Activated CD8-positive, alpha-beta memory T cell treated with anti-CD3 and anti-CD28 coated beads, Interleukin-2, amount 50 U/mL, for 1 hour (primary cell): ENCODE measurements around the gene ZNF511.
"Not testable (repeated sequence)": the region's sequence is repeated elsewhere in the genome, so short reads cannot be mapped to it uniquely, and the experiment has no call there.

ENCODE experiments used
- DNase-seq: peaks from one replicate; pipeline ENCODE4 v3.0.0-alpha.2; 2020; ENCODE audit errors: extremely low read depth

ZNF511 gene, protein sequence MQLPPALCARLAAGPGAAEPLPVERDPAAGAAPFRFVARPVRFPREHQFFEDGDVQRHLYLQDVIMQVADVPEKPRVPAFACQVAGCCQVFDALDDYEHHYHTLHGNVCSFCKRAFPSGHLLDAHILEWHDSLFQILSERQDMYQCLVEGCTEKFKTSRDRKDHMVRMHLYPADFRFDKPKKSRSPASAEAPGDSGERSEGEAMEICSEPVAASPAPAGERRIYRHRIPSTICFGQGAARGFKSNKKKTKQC

DNA sequence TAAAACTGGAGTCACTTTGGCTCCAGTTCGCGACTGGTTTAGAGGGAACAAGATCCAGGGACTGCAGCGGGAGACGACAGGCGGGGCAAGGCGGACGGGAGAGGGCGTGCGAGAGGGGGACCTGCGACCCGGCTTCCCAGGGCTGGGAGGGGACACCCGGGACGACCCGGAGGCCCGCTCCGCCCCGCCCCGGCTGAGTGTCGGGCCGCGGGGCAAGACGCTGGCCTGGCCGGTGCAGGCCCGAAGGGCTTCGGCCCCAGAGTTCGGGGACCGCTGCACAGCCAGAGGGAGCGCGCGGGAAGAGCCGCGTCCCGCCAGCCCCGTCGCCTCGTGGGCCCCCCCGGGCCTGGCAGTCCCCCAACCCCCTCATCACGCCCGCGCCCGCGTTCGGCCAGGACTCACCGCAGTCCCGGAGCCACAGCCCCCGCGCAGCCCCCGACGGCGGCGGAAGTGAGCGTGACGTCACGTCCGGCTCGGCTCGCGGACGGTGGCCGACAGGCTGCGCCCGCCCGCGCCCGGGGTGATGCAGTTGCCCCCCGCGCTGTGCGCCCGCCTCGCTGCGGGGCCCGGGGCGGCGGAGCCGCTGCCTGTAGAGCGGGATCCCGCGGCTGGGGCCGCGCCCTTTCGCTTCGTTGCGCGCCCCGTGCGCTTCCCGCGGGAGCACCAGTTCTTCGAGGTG lies at the start of gene ZNF511, which contains the start of gene TUBGCP2:
TSS of gene ZNF511 (plus strand) at position 494 of the 679 bp plus-strand sequence. CDS start at position 524, 30 bp downstream.
TSS of gene TUBGCP2 (minus strand) at position 452 of the 679 bp plus-strand sequence. CDS start 5,931 bp downstream, outside the sequence.
- DNase-seq: peak; percentile 65

DNA sequence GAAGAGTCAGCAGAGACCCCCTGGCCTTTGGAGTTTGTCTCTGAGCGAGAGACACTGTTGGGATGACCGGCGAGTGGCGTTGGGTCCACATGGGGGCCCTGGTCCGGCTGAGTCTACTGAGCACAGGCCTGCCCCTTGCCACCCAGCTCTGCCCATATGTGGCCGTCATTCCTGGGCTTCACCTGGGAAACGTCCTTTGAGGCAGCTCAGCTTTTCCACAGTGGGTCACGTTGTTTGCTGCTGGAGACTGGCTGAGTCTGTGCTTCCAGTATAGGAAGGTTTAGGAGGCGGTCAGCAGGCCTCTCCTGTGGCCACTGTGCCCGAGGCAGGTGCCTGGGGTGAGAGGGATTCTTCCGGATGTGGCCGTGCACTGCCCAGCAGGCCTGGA lies 49.1 kb upstream of the ZNF511 start:
- DNase-seq: no peak

DNA sequence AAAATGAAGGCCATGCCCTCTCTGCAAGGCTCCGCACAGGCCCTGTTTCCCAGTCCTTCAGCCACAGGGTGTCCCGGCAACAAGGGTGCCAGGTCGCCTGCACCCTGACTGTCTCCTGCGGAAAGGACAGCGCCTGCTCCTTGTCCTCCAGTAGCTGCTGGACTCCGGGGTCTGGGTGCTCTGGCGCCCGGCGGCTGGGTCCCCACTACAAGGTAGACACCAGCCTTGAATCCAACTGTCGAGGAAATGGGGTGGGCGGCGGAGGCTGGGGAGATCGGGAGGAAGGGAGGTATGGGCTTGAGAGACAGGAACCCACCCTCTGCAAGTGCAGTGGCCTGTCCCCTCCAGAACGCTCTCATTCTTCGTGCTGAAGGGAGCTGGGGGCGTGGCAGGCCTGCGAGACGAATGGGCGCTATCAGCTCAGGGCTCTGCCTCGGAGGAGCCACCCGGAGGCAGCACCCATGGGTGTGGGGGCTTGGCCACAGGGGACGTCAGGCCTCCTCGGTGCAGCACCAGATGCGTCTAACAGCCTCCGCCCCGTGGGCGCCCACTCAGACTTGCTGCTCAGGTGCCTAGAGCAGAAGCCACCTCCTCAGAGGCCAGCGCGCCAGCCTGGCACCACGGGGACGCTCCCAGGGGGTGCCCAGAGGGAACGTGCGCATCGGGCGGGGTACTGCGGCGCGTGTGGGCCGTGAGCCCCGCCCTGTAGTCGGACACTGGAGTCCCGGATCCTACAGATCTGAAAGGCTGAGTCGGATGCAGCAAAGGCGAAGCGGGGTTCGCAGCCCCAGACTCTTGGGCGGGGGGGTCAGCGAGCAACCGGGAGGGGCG lies 47.6 kb upstream of the ZNF511 start:
- peak; percentile 57 for DNase-seq

DNA sequence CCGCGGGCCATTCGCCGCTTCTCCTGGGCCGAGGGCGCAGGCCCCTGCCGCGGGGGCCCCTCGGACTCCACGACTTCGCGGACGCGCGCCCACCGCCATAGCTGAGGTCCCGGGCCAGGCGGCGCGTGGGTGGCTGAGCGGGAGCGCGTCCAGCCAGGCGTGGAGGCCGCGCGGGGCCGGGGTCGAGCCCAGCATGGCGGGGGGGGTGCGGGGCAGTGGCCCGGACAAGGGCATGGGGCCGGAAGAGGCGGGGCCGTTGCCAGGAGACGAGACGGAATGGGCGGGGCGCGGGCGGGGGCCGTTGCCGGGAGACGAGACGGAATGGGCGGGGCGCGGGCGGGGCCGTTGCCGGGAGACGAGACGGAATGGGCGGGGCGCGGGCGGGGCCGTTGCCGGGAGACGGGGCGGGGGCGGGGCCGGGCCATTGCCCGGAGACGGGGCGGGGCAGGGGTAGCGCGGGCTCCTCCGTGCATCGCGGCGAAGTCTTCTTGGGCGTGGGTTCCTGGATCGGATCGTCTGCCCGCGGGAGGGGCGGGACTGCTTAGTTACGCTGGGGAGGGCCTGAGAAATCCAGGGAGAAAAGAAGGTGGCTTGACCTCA lies 46.9 kb upstream of the ZNF511 start:
- DNase-seq: peak; percentile 54

DNA sequence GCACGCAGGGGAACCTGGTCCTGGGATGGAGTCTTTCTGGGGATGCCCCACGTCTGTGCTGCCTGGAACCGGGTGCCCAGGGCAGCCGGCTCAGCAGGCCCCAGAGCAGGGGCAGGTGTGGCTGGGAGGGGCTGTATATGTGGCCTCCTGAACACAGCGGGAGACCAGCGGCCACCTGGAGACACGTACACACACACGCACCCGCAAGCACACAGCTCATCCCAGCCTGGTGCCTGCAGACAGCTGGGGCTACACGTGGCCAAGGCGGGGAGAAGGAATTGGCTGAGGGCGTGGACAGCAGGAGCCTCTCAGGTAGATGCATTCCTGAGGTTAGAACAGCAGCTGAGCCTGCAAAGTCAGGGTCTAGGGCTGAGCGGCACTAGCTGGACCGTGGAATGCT lies 46.0 kb upstream of the ZNF511 start:
- no peak for DNase-seq

DNA sequence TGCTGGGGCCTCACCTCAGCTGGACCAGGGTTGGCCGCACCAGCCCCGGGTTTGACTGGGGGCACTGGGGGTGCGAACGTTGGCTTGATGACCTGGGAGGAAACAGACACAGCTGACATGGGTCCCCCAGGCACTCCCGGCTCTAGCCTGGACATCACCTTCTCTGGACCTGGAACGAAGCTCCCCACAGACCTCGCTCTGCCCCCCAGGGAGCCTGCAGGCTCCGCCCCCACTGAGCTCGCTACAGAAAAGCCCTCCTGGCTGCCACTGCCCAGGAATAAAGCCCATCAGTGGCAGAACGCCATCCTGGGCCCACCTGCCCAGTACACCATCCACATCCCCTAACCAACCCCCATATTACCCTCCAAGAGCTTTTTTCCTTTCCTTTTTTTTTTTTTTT lies 45.0 kb upstream of the ZNF511 start:
- DNase-seq: no peak

DNA sequence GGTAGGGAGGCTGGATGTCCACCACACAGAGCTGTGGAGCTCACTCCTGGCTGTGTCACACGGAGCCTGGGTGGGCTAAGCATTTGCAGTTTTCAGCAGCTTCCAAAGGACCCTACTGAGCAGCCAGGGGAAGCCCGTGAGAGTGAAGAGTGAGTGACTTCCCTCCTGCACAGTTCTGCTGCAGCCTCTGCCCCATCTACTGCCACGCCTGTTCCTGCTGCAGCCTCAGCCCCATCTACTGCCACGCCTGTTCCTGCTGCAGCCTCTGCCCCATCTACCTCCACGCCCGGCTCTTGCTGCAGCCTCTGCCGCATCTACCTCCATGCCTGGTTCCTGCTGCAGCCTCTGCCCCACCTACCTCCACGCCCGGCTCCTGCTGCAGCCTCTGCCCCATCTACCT lies 44.3 kb upstream of the ZNF511 start:
- DNase-seq: no peak

DNA sequence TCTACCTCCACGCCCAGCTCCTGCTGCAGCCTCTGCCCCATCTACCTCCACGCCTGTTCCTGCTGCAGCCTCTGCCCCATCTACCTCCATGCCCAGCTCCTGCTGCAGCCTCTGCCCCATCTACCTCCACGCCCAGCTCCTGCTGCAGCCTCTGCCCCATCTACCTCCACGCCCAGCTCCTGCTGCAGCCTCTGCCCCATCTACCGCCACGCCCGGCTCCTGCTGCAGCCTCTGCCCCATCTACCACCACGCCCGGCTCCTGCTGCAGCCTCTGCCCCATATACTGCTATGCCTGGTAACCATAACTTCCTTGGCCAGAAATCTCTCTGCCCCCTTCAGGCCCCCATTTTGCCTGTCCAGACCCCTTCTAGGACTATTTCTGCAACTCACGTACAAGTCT lies 43.7 kb upstream of the ZNF511 start:
- DNase-seq: not testable (repeated sequence)

DNA sequence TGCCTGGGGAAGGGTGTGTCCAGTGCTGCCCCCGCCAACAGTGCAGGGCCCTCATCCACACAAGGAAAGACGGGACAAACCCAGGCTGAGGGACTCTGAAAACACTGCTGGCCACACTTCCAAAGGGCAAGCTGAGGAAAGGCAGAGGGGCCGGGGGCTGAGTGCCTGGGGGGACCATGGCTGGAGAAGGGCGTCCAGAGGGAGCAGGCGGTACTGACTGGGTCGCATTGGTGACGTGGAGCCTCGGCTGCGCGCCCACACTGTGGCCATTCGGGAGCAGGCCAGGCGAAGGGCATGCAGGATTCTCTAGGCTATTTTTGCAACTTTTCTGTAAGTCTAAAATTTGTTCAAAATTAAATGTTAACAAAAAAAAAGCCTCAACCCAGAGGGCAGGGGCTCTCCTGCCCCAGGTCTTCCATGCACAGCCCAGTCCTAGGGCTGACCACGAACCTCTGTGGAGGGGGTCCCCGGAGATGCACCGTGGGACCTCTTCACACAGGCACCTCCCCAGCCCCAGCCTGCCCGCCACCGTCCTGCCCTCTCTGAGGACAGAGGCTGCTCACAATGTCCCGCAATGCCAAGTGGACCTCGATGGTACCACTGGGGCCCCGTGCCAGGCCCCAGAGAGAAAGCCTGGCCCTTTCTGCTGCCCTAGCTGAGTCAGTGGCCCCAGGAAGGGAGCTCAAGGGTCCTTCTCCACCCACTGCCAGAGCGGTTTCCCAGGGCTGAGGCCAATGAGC lies 42.5 kb upstream of the ZNF511 start:
- no peak for DNase-seq

DNA sequence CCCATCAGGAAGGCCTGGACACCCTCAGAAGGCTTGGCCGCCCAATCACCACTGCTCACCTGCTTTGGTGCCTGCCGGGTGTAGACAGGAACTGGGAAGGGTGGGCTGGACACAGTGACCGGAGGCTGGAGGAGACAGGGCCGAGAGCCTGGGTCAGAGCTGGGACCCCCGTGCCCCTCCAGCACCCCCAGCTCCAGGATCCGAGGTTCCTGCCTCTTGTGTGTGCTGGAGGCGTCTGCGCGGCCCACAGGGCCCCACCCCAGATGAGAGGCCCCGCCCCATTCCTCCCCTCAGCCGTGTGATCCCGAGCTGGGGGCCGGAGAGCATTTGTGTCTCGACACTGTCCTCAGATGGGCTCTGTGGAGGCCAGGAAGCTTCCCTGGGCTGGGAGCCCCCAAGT lies 41.4 kb upstream of the ZNF511 start:
- DNase-seq: no peak

DNA sequence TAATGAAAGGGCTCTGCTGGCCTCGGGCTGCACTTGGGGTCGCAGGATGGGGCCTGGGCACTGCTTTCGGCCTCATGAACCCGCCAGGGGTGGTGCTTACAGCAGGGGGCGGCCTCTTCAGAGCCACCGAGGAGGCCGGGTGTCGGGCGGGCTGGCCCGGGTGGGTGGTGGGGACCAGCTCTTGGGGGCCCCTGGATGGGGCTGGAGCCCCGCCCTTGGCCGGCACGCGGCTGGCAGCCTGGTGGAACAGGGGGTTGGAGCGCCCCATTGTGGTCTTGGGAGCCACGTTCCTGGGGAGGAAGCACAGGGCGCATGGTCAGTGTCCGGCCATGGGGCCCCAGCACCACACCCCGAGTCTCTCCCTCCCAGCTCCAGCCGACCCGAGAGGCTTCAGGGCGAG lies 40.9 kb upstream of the ZNF511 start:
- no peak for DNase-seq

DNA sequence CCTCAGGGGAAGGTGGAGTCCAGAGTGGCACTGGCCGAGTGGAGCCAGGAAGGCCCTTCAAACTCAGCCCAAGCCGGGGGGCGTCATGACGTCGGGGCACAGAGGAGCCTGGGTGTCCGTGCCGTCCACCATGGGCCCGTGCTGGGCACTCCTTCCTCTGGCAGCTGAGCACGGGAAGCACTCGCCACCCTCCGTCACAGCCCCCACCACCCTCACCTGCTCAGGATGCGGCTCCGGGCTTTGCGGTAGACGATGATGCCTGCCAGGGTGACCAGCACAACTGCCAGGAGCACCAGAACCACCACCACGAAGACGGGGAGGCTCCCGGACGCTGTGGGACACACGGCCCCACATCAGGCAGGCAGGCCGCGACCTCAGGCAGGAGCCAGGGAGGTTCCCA lies 40.2 kb upstream of the ZNF511 start:
- DNase-seq: no peak

DNA sequence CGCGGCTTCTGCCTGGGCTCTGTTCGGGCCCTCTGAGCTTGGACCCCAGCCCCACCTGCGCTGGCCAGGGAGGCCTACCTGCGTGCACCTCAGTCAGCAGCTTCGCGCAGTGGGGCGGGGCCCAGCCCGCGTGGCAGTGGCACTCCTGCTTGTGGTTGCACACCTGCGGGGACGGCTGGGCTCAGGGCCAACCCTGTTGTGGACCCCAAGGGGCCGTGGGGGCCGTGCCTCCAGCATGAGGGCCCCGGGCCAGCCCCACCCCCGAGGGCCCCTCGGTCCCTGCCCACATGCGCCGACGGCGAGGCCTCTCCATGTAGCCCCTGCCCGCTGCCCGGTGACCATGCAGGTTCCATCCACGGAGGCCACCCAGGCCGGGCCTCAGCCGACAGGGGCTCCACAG lies 39.3 kb upstream of the ZNF511 start:
- DNase-seq: no peak

DNA sequence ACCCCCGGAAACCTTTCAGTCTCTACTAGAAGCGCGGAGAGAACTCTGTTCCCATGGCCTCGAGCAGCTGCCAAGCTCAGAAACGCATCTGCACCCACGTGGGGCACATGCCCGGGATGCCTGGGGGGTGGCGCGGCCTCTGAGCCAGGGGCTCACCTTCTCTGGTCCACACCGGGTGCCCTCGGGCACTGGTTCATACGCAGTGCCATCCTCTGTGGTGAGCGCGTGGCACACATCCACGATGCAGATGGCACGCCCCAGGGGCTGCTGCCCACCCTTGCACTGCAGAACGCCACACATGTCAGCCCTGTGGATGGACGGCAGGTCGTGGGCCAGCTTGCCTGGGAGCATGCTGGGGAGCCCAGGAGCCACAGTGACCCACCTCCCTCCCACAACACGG lies 38.5 kb upstream of the ZNF511 start:
- no peak for DNase-seq

DNA sequence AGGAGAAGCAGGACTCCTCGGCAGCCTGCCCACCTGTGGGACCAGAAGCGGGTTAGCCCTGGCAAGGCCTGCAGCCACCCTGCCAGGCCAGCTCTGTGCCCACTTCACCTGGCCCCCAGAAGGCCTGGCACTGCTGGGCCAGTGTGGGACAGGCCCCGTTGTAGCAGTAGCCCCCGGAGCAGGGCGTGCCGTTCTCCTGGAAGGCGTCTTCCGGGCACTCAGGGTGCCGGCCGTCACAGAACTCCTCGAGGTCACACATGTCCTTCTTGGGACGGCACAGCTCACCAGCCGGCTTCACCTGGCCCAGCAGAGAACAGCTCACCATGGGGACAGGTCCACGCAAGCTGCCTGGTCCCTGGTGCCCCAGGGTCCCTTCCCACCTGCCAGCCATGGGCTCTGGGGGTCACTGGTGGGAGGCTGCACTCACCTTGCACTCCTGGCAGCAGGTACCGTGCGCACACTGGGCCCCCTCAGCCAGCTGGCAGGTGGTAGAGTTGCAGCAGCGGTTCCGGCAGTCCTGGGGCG lies 37.9 kb upstream of the ZNF511 start:
- no peak for DNase-seq

DNA sequence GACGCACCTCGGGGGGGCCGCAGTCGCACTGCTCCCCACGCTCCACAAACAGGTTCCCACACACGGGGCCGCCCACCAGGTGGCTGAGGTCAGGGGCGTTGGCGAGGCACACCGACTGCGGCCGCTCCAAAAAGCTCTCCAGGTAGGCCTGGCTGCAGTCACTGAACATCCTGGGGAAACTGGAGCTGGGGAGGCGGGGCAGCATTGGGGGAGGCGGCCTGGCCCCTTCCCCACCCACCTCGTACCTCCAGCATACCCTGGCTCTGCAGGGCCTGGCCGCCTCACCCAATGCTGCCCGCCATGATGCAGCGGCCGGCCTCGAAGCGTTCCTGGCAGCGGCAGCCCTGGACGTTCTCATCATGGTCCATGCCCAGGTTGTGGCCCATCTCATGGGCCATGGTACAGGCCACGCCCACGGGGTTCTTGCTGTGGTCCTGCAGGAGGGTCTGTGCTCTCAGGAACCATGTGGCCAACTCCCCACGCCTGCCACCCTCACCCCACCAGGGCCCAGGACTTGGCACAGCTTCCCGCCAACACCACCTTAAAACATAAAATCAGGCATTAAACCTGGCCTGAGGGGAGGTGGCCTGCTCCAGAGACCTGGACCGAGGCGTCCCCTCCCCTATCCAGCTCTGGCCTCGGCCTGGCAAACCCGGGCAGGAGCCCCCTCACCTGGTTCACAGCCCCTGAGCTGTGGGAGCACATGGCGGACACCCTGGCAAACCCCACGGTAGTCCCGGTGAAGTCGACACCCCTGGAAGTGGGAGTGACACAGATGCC lies 37.0 kb upstream of the ZNF511 start:
- no peak for DNase-seq

DNA sequence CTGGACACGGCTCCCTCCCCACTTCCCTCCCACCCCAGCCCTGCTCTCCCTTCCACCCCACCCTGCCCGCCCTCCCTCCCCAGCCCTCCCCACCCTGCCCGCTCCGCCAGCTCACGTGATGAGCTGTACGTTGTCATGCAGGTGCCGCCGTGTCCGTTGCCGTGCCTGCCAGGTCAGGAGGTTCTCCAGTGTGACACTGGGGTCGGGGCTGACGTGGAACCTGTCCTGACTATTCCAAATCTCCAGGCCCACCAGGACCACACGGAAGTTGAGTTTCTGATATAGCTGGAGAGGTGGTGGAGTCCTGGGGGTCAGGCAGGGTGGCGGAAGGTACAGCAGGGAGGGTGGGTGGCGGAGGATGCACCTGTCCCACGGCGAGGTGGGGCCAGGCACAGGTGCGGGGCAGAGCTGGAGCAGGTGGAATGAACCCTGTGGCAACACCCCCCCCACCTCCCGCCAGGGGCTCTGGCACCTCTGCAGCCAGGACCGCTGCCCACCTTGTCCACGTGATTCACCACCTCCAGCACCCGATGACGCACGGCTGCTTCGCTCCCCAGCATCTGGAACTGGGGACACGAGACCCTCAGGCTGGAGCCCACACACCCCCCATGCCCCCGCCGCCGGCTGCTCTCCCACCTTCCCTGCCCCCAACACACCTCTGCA lies 36.3 kb upstream of the ZNF511 start:
- no peak for DNase-seq

DNA sequence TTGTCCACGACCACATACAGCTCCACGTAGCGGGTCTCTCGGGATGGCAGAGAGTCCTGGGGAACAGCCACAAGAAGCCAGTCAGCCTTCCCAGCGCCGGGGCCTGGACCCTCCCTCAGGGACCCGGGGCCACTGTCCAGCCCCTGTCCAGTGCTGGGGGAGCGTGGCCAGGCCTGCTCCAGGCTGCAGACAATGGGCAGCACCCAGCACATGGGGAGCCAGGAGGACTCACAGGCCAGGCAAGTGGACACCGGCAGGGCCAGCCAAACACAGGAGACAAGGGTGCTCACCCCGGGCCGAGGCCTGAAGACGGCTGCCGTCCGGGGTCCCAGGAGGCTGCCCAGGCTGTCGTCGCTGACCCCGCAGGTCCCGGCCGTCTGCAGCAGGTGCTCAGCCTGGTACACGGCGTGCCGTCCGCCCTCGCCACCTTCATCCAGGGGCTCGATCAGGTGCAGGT lies 35.7 kb upstream of the ZNF511 start:
- no peak for DNase-seq

DNA sequence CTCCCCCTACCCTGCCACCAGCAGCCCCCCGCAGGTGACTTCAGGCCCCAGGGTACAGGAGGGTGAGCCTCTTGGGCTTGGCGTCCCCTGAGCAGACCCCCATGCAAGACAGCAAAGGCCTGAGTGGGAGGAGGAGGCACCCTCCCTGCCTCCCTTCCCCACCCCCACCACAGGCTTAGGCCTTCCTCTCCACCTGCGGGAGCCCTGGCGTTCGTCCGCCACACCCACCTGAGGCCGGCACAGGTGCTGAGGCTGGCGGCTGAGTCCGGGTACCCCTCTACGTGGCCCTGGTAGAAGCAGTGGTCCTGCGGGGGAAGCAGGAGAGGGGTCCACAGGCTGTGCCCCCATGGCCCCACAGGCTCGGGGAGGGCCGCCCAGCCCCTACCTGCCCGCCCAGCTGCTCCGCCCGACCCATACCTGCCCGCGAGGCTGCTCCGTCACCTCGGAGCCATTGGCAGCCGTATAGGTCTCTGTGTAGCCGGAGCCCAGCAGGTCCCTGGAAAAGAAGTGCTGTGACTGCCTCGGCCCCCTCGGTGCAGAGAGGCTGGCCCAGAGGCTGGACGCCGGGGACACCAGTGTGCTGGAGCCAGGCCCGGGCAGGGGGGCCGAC lies 35.1 kb upstream of the ZNF511 start:
- DNase-seq: no peak
